K562 (cell line): Measurements from ENCODE around the gene TMCC1. TPM values are rescaled to one million over a fixed set of nuclear protein-coding genes. Genes with fewer than 3 reads are reported as not detected.
A peak's percentile ranks its signal among the peaks of the same experiment; 100 is the strongest.

Experiments
- CREB1 ChIP-seq, 2 experiments: sonication (generic) in 1 of 2; formaldehyde crosslinking in 1 of 2; IDR thresholded peaks; 2 replicates each; pipeline versions ENCODE4 v1.6.1 to v1.8.0; 2012 to 2022; ENCODE audit warnings: inconsistent platforms in 1 of 2, mild to moderate bottlenecking in 1 of 2, missing genetic modification reagents in 1 of 2, moderate library complexity in 1 of 2
- KAT2B ChIP-seq: IDR thresholded peaks from one replicate; pipeline ENCODE4 v1.6.1; 2012; ENCODE audit warnings: low read depth, mild to moderate bottlenecking, control low read depth, inconsistent platforms, low read length, moderate library complexity
- KAT7 ChIP-seq: sonication (generic); formaldehyde crosslinking; IDR thresholded peaks from 2 replicates; pipeline ENCODE4 v1.8.0; 2022; ENCODE audit warnings: missing genetic modification reagents, mild to moderate bottlenecking, borderline replicate concordance
- LARP7 ChIP-seq: fragments of 450-650 bp; IDR thresholded peaks from 2 replicates; pipeline ENCODE4 v1.6.1; 2016
- MAZ ChIP-seq, 2 experiments: fragments of 450-650 bp in 1 of 2; sonication (generic) in 1 of 2; formaldehyde crosslinking; IDR thresholded peaks in 1 of 2; conservative IDR thresholded peaks in 1 of 2; 2 replicates each; pipeline versions ENCODE4 v1.4.0 to v1.5.0; 2020; ENCODE audit warnings: mild to moderate bottlenecking in 1 of 2, missing genetic modification reagents in 1 of 2
- MBD2 ChIP-seq: sonication (generic); IDR thresholded peaks from 2 replicates; pipeline ENCODE4 v1.6.1; 2016; ENCODE audit warnings: low read depth, borderline replicate concordance
- NCOA4 ChIP-seq: fragments of 450-650 bp; IDR thresholded peaks from 2 replicates; pipeline ENCODE4 v1.6.1; 2018; ENCODE audit warnings: mild to moderate bottlenecking; ENCODE audit not compliant: partially characterized antibody
- PCBP1 ChIP-seq: fragments of 200-400 bp; formaldehyde crosslinking; IDR thresholded peaks from 2 replicates; pipeline ENCODE4 v1.6.1; 2018; ENCODE audit warnings: mild to moderate bottlenecking, low read depth, low read length; ENCODE audit not compliant: poor library complexity, severe bottlenecking
- PHB2 ChIP-seq: fragments of 450-650 bp; IDR thresholded peaks from 2 replicates; pipeline ENCODE4 v1.6.1; 2017; ENCODE audit warnings: low read depth
- PRDM10 ChIP-seq: fragments of 450-650 bp; IDR thresholded peaks from 2 replicates; pipeline ENCODE4 v1.6.1; 2018; ENCODE audit not compliant: partially characterized antibody
- PTBP1 ChIP-seq: fragments of 200-400 bp; formaldehyde crosslinking; IDR thresholded peaks from 2 replicates; pipeline ENCODE4 v1.6.1; 2017; ENCODE audit warnings: low read depth, low read length
- RB1 ChIP-seq: fragments of 450-650 bp; IDR thresholded peaks from 2 replicates; pipeline ENCODE4 v1.6.1; 2017; ENCODE audit warnings: low read depth, mild to moderate bottlenecking
- RBM34 ChIP-seq: fragments of 200-400 bp; formaldehyde crosslinking; IDR thresholded peaks from 2 replicates; pipeline ENCODE4 v1.6.1; 2018; ENCODE audit warnings: low read length, borderline replicate concordance; ENCODE audit not compliant: insufficient read depth
- TAF15 ChIP-seq: fragments of 200-400 bp; formaldehyde crosslinking; IDR thresholded peaks from 2 replicates; pipeline ENCODE4 v1.6.1; 2017; ENCODE audit warnings: mild to moderate bottlenecking, low read depth, low read length, moderate library complexity
- ZNF197 ChIP-seq: fragments of 200-800 bp; sonication (Bioruptor generic); IDR thresholded peaks from 2 replicates; pipeline ENCODE4 v1.6.1; 2016; ENCODE audit warnings: low read depth, missing genetic modification characterization, missing compliant biosample characterization
- ZNF23 ChIP-seq: fragments of 250-450 bp; sonication (Bioruptor Pico); IDR thresholded peaks from 2 replicates; pipeline ENCODE4 v1.4.0; 2020; ENCODE audit warnings: mild to moderate bottlenecking
- ZNF277 ChIP-seq: fragments of 250-450 bp; sonication (Bioruptor Pico); IDR thresholded peaks from 2 replicates; pipeline ENCODE4 v1.8.0; 2022; ENCODE audit warnings: inconsistent platforms, mild to moderate bottlenecking, moderate library complexity, borderline replicate concordance
- ZNF395 ChIP-seq: fragments of 200-800 bp; sonication (Bioruptor generic); IDR thresholded peaks from 2 replicates; pipeline ENCODE4 v1.6.1; 2017; ENCODE audit warnings: missing genetic modification characterization, missing compliant biosample characterization
- ZNF431 ChIP-seq: sonication (generic); formaldehyde crosslinking; IDR thresholded peaks from 2 replicates; pipeline ENCODE4 v1.8.0; 2022; ENCODE audit warnings: mild to moderate bottlenecking, missing genetic modification reagents
- polyA plus RNA-seq, 8 experiments: library from polyadenylated mRNA; depleted of rRNA in 4 of 8; stranded (reverse) in 5 of 8; unstranded in 3 of 8; fragments of >200 nt; fragmentation: Nextera tagmentation in 2 of 8; fragmentation: Illumina TruSeq in 1 of 8; extraction: Ambion mirVana in 2 of 8; extraction: Trizol in 1 of 8; gene quantifications; 2 replicates each; pipeline versions ENCODE4 v1.2.1 to v1.2.3, GENCODE V29; 2011 to 2014; ENCODE audit warnings: inconsistent platforms in 1 of 8, missing spikeins in 1 of 8
- total RNA-seq, 7 experiments: library from RNA; depleted of rRNA in 6 of 7; stranded (reverse); fragments of >200 nt in 6 of 7; fragmentation: Illumina TruSeq in 2 of 7; extraction: Trizol in 2 of 7; gene quantifications; 2 replicates each; pipeline versions ENCODE4 v1.2.1 to v1.2.3, GENCODE V29; 2011 to 2021; ENCODE audit warnings: low replicate concordance in 1 of 7
- TF ChIP-seq, protein P1 (sequence below): fragments of 250-450 bp; sonication (Bioruptor Pico); IDR thresholded peaks from 2 replicates; pipeline ENCODE4 v1.8.0; 2021; ENCODE audit warnings: moderate library complexity, mild to moderate bottlenecking, inconsistent platforms

The TMCC1 gene
- total and polyA plus RNA-seq, 9 of the 15 experiments (the other 6 are each of a cell fraction or from before 2014, with no cell fraction given): 0.89 to 8.7 (median 4.0) TPM

GRCh38 chr3:129626744-129627349 is 266.7 kb downstream of the TMCC1 start (continued):
- TF ChIP-seq PRDM10: no peak
- no peak for TF ChIP-seq TAF15
- TF ChIP-seq PTBP1: no peak
- TF ChIP-seq RB1: peak; percentile 60; the same call in 1 of the 2 replicates
- no peak for TF ChIP-seq ZNF197
- TF ChIP-seq, protein P1, sequence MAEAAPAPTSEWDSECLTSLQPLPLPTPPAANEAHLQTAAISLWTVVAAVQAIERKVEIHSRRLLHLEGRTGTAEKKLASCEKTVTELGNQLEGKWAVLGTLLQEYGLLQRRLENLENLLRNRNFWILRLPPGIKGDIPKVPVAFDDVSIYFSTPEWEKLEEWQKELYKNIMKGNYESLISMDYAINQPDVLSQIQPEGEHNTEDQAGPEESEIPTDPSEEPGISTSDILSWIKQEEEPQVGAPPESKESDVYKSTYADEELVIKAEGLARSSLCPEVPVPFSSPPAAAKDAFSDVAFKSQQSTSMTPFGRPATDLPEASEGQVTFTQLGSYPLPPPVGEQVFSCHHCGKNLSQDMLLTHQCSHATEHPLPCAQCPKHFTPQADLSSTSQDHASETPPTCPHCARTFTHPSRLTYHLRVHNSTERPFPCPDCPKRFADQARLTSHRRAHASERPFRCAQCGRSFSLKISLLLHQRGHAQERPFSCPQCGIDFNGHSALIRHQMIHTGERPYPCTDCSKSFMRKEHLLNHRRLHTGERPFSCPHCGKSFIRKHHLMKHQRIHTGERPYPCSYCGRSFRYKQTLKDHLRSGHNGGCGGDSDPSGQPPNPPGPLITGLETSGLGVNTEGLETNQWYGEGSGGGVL (CRISPR knock-in tag): no peak
- TF ChIP-seq PHB2: no peak
- TF ChIP-seq KAT7 (CRISPR knock-in tag): 0 out of 2 replicates have a peak, but pooled peaks have one; percentile 77
- TF ChIP-seq KAT2B: no peak
- no peak for TF ChIP-seq ZNF431 (CRISPR knock-in tag)
- peak; percentile 13 for TF ChIP-seq PCBP1
- no peak for TF ChIP-seq ZNF23
- TF ChIP-seq ZNF395 (CRISPR knock-in tag): no peak
- TF ChIP-seq MBD2: 0 out of 2 replicates have a peak, but pooled peaks have one; percentile 25
- no peak for TF ChIP-seq LARP7
- TF ChIP-seq RBM34: peak; percentile 81; the same call in 1 of the 2 replicates
- TF ChIP-seq NCOA4: no peak
- TF ChIP-seq CREB1 (IDR thresholded peaks at IDR 0.05): no peak
- no peak for TF ChIP-seq CREB1 (CRISPR knock-in tag; IDR thresholded peaks at IDR 0.05)
- peak; percentile 86 to 94 for TF ChIP-seq MAZ (CRISPR knock-in tag; conservative IDR thresholded peaks at IDR 0.05 in 1 of 2, IDR thresholded peaks at IDR 0.05 in 1 of 2)
- no peak for TF ChIP-seq ZNF277 (CRISPR knock-in tag)
